ENCODE measurements around the gene NCAPD3. TPM values are rescaled to one million over a fixed set of nuclear protein-coding genes. Genes with fewer than 3 reads are reported as not detected.
"Not testable (repeated sequence)": the region's sequence is repeated elsewhere in the genome, so short reads cannot be mapped to it uniquely, and the experiment has no call there.

The NCAPD3 gene
- total RNA-seq, 3 donors from 2014 or later (not counting 1 experiment from before 2014, with no cell fraction given), result 27.6 to 33.6 (median 31.2) TPM

DNA sequence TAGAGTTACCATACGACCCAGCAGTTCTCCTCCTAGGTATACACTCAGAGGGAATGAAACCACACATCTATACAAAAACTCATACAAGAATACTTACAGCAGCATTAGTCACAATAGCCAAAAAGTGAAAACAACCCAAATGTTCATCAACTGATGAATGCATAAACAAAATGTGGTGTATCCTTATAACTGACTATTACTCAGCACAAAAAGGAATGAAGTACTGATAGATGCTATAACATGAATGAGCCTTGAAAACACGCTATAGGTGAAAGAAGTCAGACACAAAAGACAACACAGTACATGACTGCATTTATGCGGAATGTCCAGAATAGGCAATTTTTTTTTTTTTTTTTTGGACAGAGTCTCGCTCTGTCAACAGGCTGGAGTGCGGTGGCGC, 23.1 kb downstream of the NCAPD3 start:
- H3K36me3 ChIP-seq (ENCODE audit: control insufficient read depth, insufficient read depth, low read length), result peaks cover 42% of the 10 kb centered on the region
- no peak overlapping the region for H3K27ac Mint-ChIP-seq
- no peaks in the 10 kb centered on the region for H3K4me1 ChIP-seq (ENCODE audit: control insufficient read depth, insufficient read depth, low read length)
- whole genome bisulfite sequencing (ENCODE audit: insufficient coverage), result 94% methylated on average over 6 of the region's 6 CpGs
- H3K4me3 Mint-ChIP-seq, result no peak overlapping the region
- no peaks in the 10 kb centered on the region for H3K27me3 Mint-ChIP-seq (ENCODE audit: low read depth in 2 of 2)
- H3K4me3 ChIP-seq (ENCODE audit: low read length), result no peak overlapping the region
- H3K36me3 Mint-ChIP-seq, result peaks cover 21% of the 10 kb centered on the region
- H3K27me3 ChIP-seq (ENCODE audit: control insufficient read depth, insufficient read depth, low read length), result no peaks in the 10 kb centered on the region
- H3K9me3 ChIP-seq (ENCODE audit: control insufficient read depth, insufficient read depth, low read length), result no peaks in the 10 kb centered on the region
- intact Hi-C loops (cut with micrococcal nuclease), result no loop called here
- ATAC-seq, result no peak
- TF ChIP-seq, protein P1, sequence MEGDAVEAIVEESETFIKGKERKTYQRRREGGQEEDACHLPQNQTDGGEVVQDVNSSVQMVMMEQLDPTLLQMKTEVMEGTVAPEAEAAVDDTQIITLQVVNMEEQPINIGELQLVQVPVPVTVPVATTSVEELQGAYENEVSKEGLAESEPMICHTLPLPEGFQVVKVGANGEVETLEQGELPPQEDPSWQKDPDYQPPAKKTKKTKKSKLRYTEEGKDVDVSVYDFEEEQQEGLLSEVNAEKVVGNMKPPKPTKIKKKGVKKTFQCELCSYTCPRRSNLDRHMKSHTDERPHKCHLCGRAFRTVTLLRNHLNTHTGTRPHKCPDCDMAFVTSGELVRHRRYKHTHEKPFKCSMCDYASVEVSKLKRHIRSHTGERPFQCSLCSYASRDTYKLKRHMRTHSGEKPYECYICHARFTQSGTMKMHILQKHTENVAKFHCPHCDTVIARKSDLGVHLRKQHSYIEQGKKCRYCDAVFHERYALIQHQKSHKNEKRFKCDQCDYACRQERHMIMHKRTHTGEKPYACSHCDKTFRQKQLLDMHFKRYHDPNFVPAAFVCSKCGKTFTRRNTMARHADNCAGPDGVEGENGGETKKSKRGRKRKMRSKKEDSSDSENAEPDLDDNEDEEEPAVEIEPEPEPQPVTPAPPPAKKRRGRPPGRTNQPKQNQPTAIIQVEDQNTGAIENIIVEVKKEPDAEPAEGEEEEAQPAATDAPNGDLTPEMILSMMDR (IDR thresholded peaks at IDR 0.05), result no peak
- H3K4me1 Mint-ChIP-seq, result peaks cover 0 to 8% of the 10 kb centered on the region in 2 donors
- no peaks in the 10 kb centered on the region for H3K9me3 Mint-ChIP-seq
- DNase-seq, result no peak
- no peak overlapping the region for H3K27ac ChIP-seq (ENCODE audit: low read length)

DNA sequence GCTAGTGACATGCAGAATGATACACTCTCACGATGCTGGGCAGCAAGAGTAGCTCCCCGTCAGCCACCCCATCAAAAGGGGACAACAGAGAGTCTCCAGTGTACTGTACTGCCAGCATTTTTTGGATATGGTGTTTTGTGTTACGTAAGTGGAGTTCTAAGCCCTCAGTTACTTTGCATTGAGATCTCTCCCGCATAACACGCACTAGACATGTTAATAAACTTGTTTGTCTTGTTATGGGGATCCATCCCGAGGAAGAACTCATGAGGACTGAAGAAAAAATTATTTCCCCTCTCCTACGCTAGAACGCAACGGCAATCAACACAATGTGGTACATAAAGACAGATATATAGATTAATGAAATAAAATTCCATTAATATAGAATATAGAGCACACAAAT, 24.2 kb downstream of the NCAPD3 start:
- H3K27ac ChIP-seq (ENCODE audit: low read length), result no peak overlapping the region
- no peaks in the 10 kb centered on the region for H3K4me1 ChIP-seq (ENCODE audit: control insufficient read depth, insufficient read depth, low read length)
- H3K27me3 ChIP-seq (ENCODE audit: control insufficient read depth, insufficient read depth, low read length), result no peaks in the 10 kb centered on the region
- ATAC-seq, result no peak
- H3K36me3 Mint-ChIP-seq, result peaks cover 20% of the 10 kb centered on the region
- H3K4me3 ChIP-seq (ENCODE audit: low read length), result no peak overlapping the region
- peaks cover 0 to 8% of the 10 kb centered on the region in 2 donors for H3K4me1 Mint-ChIP-seq
- intact Hi-C loops (cut with micrococcal nuclease), result no loop called here
- peaks cover 45% of the 10 kb centered on the region for H3K36me3 ChIP-seq (ENCODE audit: control insufficient read depth, insufficient read depth, low read length)
- no peak overlapping the region for H3K4me3 Mint-ChIP-seq
- TF ChIP-seq, protein P1 (IDR thresholded peaks at IDR 0.05), result no peak
- WGBS (ENCODE audit: insufficient coverage), result 95% methylated on average over 6 of the region's 9 CpGs
- H3K27me3 Mint-ChIP-seq (ENCODE audit: low read depth in 2 of 2), result no peaks in the 10 kb centered on the region
- DNase-seq, result no peak
- H3K9me3 Mint-ChIP-seq, result no peaks in the 10 kb centered on the region
- H3K9me3 ChIP-seq (ENCODE audit: control insufficient read depth, insufficient read depth, low read length), result no peaks in the 10 kb centered on the region
- no peak overlapping the region for H3K27ac Mint-ChIP-seq

DNA sequence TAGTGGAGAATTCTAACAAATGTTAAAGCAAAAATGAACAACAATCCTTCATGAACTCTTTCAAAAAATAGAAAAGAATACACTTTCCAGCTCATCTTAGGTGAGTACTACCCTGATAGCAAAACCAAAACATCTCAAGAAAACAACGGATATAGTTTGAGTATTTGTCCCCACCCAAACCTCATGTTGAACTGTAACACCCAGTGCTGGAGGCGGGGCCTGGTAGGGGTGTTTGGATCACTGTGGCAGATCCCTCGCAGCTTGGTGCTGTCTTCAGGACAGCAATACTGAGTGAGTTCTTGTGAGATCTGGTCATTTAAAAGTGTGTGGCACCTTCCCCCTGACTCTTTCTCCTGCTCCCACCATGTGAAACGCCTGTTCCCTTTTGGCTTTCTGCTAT, 27.0 kb downstream of the NCAPD3 start:
- no peaks in the 10 kb centered on the region for H3K9me3 Mint-ChIP-seq
- peak in 1 of 2 donors; percentile 18 for DNase-seq
- H3K4me3 Mint-ChIP-seq, result peak overlapping the region; percentile 19
- peak overlapping the region; percentile 22 to 68 for H3K27ac Mint-ChIP-seq
- Histone ChIP-seq H3K4me1 (ENCODE audit: control insufficient read depth, insufficient read depth, low read length) (no peaks in the 10 kb centered on the region), H3K36me3 (ENCODE audit: control insufficient read depth, insufficient read depth, low read length) (peaks cover 40% of the 10 kb centered on the region), H3K9me3 (ENCODE audit: control insufficient read depth, insufficient read depth, low read length) (no peaks in the 10 kb centered on the region), H3K27ac (ENCODE audit: low read length) (no peak overlapping the region), H3K4me3 (ENCODE audit: low read length) (no peak overlapping the region), H3K27me3 (ENCODE audit: control insufficient read depth, insufficient read depth, low read length) (no peaks in the 10 kb centered on the region)
- H3K4me1 Mint-ChIP-seq, result peaks cover 0 to 8% of the 10 kb centered on the region in 2 donors
- TF ChIP-seq, protein P1 (IDR thresholded peaks at IDR 0.05), result no peak
- ATAC-seq, result peak; percentile 60 to 78 (median 70)
- H3K27me3 Mint-ChIP-seq (ENCODE audit: low read depth in 2 of 2), result no peaks in the 10 kb centered on the region
- intact Hi-C loops (cut with micrococcal nuclease), result no loop called here
- peaks cover 24% of the 10 kb centered on the region for H3K36me3 Mint-ChIP-seq
- 81% methylated on average over 3 of the region's 4 CpGs for WGBS (ENCODE audit: insufficient coverage)

DNA sequence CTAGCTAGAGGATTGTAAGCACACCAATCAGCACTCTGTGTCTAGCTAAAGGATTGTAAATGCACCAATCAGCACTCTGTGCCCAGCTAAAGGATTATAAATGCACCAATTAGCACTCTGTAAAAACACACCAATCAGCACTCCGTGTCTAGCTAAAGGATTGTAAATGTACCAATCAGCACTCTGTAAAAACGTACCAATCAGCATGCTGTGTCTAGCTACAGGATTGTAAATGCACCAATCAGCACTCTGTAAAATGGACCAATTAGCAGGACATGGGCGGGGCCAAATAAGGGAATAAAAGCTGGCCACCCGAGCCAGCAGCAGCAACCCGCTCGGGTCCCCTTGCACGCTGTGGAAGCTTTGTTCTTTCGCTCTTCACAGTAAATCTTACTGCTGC, 35.7 kb downstream of the NCAPD3 start:
- H3K27ac ChIP-seq (ENCODE audit: low read length); H3K27ac Mint-ChIP-seq; H3K4me1 ChIP-seq (ENCODE audit: control insufficient read depth, insufficient read depth, low read length); H3K4me3 ChIP-seq (ENCODE audit: low read length); H3K9me3 Mint-ChIP-seq; intact Hi-C loops (cut with micrococcal nuclease); H3K9me3 ChIP-seq (ENCODE audit: control insufficient read depth, insufficient read depth, low read length); H3K27me3 Mint-ChIP-seq (ENCODE audit: low read depth in 2 of 2); H3K4me1 Mint-ChIP-seq; DNase-seq; ATAC-seq; H3K27me3 ChIP-seq (ENCODE audit: control insufficient read depth, insufficient read depth, low read length); H3K4me3 Mint-ChIP-seq: not testable (repeated sequence)
- peaks cover 47% of the 10 kb centered on the region for H3K36me3 ChIP-seq (ENCODE audit: control insufficient read depth, insufficient read depth, low read length)
- 96% methylated on average over 8 of the region's 8 CpGs for WGBS (ENCODE audit: insufficient coverage)
- peaks cover 31% of the 10 kb centered on the region for H3K36me3 Mint-ChIP-seq
